Naive thymus-derived CD8-positive, alpha-beta T cell (primary cell): Measurements from ENCODE around the gene NFYC. TPM values are rescaled to one million over a fixed set of nuclear protein-coding genes. Genes with fewer than 3 reads are reported as not detected.
A peak's percentile ranks its signal among the peaks of the same experiment; 100 is the strongest.

Experiments
- ATAC-seq, 2 donors: fragments of 150-1000 bp; cut with Tn5 transposase in 1 of 2; sonication (Bioruptor Pico), chemical (Tn5 transposase) in 1 of 2; 1 replicate in 1 of 2; 2 replicates in 1 of 2; pipeline ENCODE4 v1.10.0; 2021; ENCODE audit warnings: mild to moderate bottlenecking in 2 of 2, moderate library complexity in 2 of 2
- POLR2A ChIA-PET: fragments of 350-600 bp; sonication (Branson Sonifier 250); formaldehyde crosslinking; loops from one replicate; lab custom pipeline; 2021; ENCODE audit warnings: antibody characterized with exemption; lab: Charles Lee
- DNase-seq, 10 donors: peaks; one replicate each; pipeline versions ENCODE4 v3.0.0 to v3.0.0-alpha.2; 2020 to 2022
- H3K27ac Mint-ChIP-seq, 10 donors: one replicate each; pipeline ENCODE4 v1.8.0; 2020 to 2022; ENCODE audit warnings: mild to moderate bottlenecking in 10 of 10, mixed read lengths in 10 of 10, moderate library complexity in 4 of 10, inconsistent platforms in 1 of 10
- H3K27me3 Mint-ChIP-seq, 5 donors: one replicate each; pipeline ENCODE4 v1.8.0; 2021 to 2022; ENCODE audit warnings: mixed read lengths in 5 of 5
- H3K36me3 Mint-ChIP-seq, 3 donors: one replicate each; pipeline ENCODE4 v1.8.0; 2020 to 2022; ENCODE audit warnings: mixed read lengths in 3 of 3, mild to moderate bottlenecking in 2 of 3, inconsistent platforms in 1 of 3
- H3K4me1 Mint-ChIP-seq, 4 donors: one replicate each; pipeline ENCODE4 v1.8.0; 2021 to 2022; ENCODE audit warnings: mixed read lengths in 4 of 4
- H3K4me3 Mint-ChIP-seq, 10 donors: one replicate each; pipeline ENCODE4 v1.8.0; 2020 to 2022; ENCODE audit warnings: mild to moderate bottlenecking in 10 of 10, mixed read lengths in 10 of 10, moderate library complexity in 6 of 10, inconsistent platforms in 1 of 10
- H3K9me3 Mint-ChIP-seq, 9 donors: one replicate each; pipeline ENCODE4 v1.8.0; 2020 to 2022; ENCODE audit warnings: mixed read lengths in 9 of 9, mild to moderate bottlenecking in 3 of 9, inconsistent platforms in 1 of 9, moderate library complexity in 1 of 9
- polyA plus RNA-seq, 3 donors: library from polyadenylated mRNA; unstranded; fragments of 300-500 nt; fragmentation: Illumina TruSeq; gene quantifications; one replicate each; pipeline ENCODE4 v1.2.3, GENCODE V29; 2021
- total RNA-seq, 8 experiments: library from RNA in 2 of 8; stranded (reverse) in 2 of 8; gene quantifications; one replicate each; pipeline ENCODE4 v1.2.3 and lab custom pipeline; 2021 to 2026

Gene NFYC
- total and polyA plus RNA-seq, 5 experiments from 2014 or later = 32.5 to 67.2 (median 46.9) TPM

DNA sequence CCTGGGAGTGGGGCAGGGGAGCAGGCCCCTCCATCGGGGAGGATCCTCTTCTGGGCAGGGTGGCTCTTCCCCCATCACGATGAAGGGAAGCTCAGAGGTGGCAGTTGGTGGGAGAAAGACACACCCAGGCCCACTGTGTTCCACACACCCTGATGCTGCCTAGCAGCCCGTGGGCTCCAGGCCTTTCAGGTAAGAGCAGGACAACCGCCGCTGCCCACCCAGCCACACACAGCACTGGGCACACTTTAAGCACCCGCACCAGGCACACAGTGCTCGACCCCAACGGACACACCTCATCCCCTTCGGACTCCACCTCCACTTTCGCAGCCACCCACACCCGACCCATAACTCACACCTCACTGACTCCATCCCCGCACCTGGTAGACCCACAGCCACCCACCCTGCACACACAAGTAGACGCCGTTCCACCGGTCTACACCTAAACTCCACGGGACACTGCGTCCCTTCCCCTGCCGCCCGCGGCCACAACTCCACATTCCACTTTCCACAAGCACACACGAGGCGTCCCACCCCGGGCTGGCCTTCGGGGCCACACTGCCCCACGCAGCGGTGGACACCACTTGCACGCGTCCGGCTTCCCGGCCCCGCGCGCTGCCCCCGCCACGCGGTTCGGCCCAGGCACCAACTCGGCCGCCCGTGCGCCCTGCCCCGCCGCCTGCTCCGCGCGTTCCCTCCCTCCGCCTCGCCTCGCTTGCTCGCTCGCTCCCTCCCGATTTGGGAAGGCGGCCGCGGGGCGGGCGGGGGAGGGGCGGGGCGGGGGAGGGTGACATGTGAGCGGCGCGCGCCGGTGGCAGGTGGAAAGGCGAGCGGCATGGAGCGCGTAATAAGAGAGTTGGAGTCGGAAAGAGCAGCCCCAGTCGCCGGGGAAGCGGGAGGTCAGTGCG, 91.7 kb downstream of the NFYC start, which contains the start of gene KCNQ4:
Gene KCNQ4, plus strand, starts transcription at position 787 of the 905 bp plus-strand sequence. CDS start 307 bp downstream, outside the sequence.
- ATAC-seq = peak; percentile 54 to 65
- Mint-ChIP-seq H3K4me1 (peaks cover 14 to 27% (median 15%) of the 10 kb centered on the region in 4 donors), H3K4me3 (peak within 1 kb of the TSS; percentile 73 to 87 (median 83)), H3K27ac (peak within 1 kb of the TSS in 6 of 10 donors; percentile 43 to 83 (median 66)), H3K9me3 (peaks cover 0 to 2% (median 0%) of the 10 kb centered on the region in 9 donors), H3K36me3 (peaks cover 0 to 10% (median 4%) of the 10 kb centered on the region in 3 donors), H3K27me3 (peaks cover 6 to 31% (median 21%) of the 10 kb centered on the region in 5 donors)
- POLR2A ChIA-PET = interaction anchor here (0.9 to 1.1 kb wide), 3 partner anchors 9 to 92 kb away, joined by 3 to 4 read pairs (median 3); partner anchors contain the start of gene NFYC
- DNase-seq = peak in 4 of 10 donors; percentile 11 to 29 (median 28)

DNA sequence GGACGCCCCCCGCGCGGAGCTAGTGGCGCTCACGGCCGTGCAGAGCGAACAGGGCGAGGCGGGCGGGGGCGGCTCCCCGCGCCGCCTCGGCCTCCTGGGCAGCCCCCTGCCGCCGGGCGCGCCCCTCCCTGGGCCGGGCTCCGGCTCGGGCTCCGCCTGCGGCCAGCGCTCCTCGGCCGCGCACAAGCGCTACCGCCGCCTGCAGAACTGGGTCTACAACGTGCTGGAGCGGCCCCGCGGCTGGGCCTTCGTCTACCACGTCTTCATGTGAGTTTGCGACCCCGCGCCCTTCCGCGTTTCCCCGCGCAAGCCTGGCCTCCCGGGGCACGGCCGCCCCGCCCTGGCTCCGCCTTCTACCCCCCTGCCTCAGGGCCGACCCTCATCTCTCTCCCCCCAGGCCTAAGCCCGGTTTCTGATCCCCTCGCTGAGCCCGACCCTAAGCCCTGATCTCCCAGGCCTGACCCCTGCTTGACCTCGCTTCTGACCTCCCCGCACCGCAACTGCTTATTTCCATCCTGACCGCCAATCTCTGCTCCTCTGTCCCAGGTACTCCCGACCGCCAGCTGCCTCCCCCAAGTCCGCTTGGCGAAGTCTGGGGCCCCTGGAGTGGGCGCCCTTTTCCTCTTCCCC, 92.8 kb downstream of the NFYC start:
- POLR2A ChIA-PET = no interaction called here
- Mint-ChIP-seq H3K27ac (peak overlapping the region in 1 of 10 donors; percentile 76), H3K36me3 (peaks cover 0 to 7% (median 0%) of the 10 kb centered on the region in 3 donors), H3K9me3 (no peaks in the 10 kb centered on the region), H3K4me1 (peaks cover 13 to 27% (median 14%) of the 10 kb centered on the region in 4 donors), H3K27me3 (peaks cover 6 to 31% (median 21%) of the 10 kb centered on the region in 5 donors), H3K4me3 (peak overlapping the region; percentile 42 to 82 (median 72))
- DNase-seq (no peak), ATAC-seq (peak; percentile 27 to 48)

DNA sequence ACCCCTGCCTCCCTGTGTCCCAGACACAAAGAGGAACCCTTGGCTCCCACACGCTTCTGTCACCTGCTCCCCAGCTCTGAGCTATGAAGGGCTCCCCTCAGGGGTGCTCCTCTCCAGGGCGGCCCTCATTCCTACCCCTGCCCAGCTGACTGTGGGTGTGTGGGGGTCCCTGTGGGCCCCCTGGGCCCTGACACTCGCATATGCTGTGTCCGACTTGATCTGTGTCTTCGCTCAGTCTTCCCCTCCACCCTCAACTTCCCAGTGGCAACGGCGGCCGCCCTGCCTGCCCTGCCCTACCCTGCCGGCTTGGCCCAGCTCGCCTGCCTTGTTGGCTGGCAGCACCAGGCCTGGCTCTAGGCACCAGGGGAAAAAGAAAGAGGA, 93.3 kb downstream of the NFYC start:
- POLR2A ChIA-PET = no interaction called here
- H3K36me3 Mint-ChIP-seq = peaks cover 0 to 7% (median 0%) of the 10 kb centered on the region in 3 donors
- no peak for DNase-seq
- peak overlapping the region in 1 of 10 donors; percentile 76 for H3K27ac Mint-ChIP-seq
- H3K4me3 Mint-ChIP-seq = peak overlapping the region; percentile 42 to 82 (median 72)
- no peaks in the 10 kb centered on the region for H3K9me3 Mint-ChIP-seq
- ATAC-seq = no peak
- peaks cover 6 to 31% (median 21%) of the 10 kb centered on the region in 5 donors for H3K27me3 Mint-ChIP-seq
- H3K4me1 Mint-ChIP-seq = peaks cover 13 to 27% (median 14%) of the 10 kb centered on the region in 4 donors

DNA sequence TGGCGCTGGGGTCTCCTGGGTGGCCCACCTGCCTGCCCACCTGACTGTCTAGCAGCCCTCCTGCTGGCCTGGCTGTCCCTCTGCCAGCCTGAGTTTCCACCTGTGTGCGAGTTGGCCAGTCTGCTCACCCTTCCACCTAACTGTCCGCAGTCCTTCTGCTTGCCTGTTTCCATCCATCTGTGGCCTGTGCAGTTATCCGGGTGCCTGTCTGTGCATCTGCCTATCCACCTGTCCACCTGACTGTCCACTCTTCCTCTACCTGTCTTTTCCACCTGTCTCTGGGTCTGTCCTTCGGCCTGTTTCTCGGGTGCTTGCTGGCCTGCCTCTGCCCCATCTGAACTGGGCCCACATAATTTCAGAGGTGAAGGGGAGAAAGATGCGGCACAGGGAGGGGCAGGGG, 93.9 kb downstream of the NFYC start:
- Mint-ChIP-seq H3K27me3 (peaks cover 6 to 31% (median 21%) of the 10 kb centered on the region in 5 donors), H3K36me3 (peaks cover 0 to 7% (median 0%) of the 10 kb centered on the region in 3 donors), H3K9me3 (no peaks in the 10 kb centered on the region), H3K27ac (peak overlapping the region in 2 of 10 donors; percentile 9 to 74), H3K4me1 (peaks cover 13 to 27% (median 14%) of the 10 kb centered on the region in 4 donors), H3K4me3 (peak overlapping the region in 8 of 10 donors; percentile 26 to 82 (median 56))
- POLR2A ChIA-PET = no interaction called here
- no peak for ATAC-seq
- no peak for DNase-seq

DNA sequence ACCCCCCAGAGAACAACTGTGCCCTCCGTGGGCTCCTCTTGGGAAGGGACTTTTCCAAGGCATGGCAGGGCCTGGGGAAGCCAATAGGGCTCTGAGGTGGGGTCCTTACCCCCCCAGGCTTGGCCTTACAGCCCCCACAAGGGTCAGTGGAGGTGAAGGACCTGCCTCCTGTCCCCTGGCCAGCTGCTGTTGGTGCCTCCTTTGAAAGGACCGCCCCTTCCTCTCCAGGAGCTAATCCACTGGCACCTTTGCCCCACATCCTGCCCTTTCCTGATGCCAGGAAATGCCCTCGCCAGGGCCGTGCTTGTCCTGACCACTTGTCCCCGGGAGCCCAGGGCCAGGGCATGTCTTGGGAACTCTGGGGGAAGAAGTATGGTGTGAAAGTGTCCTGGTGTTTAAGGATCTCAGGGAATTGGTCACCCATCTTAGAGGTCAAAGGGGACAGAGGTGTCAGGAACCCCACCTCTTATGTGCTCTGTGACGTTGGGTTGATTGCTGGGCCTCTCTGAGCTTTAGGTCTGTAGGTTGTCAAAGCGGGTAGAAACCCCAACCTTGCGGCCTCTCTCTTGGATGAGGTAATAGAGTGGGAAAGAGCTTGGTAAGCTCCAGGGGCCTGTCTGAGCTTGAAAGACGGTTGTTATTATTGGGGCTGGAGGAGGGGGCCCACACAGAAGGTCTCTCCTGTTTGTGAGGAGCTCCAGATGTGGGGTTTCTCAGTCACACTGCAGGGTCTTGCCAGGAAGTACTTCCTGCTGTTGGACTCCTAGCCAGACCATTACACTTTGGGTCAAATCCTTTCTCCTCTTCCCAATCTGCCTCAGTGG, 94.9 kb downstream of the NFYC start:
- no peak overlapping the region for H3K27ac Mint-ChIP-seq
- peaks cover 6 to 31% (median 21%) of the 10 kb centered on the region in 5 donors for H3K27me3 Mint-ChIP-seq
- POLR2A ChIA-PET = interaction anchor here (0.6 kb wide), 1 partner anchor 693 kb away, joined by 3 read pairs; no protein-coding TSS in a partner anchor

DNA sequence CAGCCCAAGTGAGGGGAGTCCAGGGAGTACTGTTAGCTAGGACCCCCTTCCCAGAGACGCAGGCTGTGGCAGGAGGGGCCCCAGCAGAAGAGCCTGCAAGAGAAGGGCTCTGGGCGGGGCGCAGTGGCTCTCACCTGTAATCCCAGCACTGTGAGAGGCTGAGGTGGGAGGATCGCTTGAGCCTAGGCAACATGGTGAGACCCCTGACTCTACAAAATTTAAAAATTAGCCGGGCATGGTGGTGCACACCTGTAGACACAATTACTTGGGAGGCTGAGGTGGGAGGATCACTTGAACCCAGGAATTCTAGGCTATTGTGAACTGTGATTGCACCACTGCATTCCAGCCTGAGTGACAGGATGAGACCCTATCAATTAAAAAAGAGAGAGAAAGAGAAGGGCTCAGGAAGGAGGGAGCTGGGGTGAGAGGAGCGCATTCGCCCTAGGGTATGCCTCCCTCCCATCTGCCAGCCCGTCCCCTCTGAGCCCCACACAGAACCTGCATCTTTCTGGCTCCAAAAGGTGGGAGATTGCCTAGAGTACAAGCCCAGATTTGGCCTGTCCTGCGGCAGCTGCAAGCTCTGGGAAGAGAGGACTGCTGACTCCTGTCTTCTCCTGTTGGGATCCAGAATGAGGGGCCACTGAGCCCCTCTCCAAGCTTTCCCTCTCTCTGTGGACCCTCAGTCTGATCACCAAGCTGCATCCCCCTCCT, 95.6 kb downstream of the NFYC start:
- peaks cover 0 to 7% (median 0%) of the 10 kb centered on the region in 3 donors for H3K36me3 Mint-ChIP-seq
- H3K4me3 Mint-ChIP-seq = no peak overlapping the region
- peaks cover 6 to 31% (median 19%) of the 10 kb centered on the region in 5 donors for H3K27me3 Mint-ChIP-seq
- H3K4me1 Mint-ChIP-seq = peaks cover 11 to 21% (median 12%) of the 10 kb centered on the region in 4 donors
- no peaks in the 10 kb centered on the region for H3K9me3 Mint-ChIP-seq
- DNase-seq = no peak
- peak overlapping the region in 1 of 10 donors; percentile 28 for H3K27ac Mint-ChIP-seq
- no peak for ATAC-seq
- POLR2A ChIA-PET = interaction anchor here (0.6 to 1.2 kb wide), 2 partner anchors 11 to 18 kb away, joined by 5 to 6 read pairs; no protein-coding TSS in a partner anchor

More for the DNA sequence above, 94.9 kb downstream of the NFYC start:
- peaks cover 12 to 21% (median 13%) of the 10 kb centered on the region in 4 donors for H3K4me1 Mint-ChIP-seq
- no peak for DNase-seq
- peaks cover 0 to 7% (median 0%) of the 10 kb centered on the region in 3 donors for H3K36me3 Mint-ChIP-seq
- H3K9me3 Mint-ChIP-seq = no peaks in the 10 kb centered on the region
- ATAC-seq = no peak
- H3K4me3 Mint-ChIP-seq = peak overlapping the region in 5 of 10 donors; percentile 4 to 78 (median 18)

DNA sequence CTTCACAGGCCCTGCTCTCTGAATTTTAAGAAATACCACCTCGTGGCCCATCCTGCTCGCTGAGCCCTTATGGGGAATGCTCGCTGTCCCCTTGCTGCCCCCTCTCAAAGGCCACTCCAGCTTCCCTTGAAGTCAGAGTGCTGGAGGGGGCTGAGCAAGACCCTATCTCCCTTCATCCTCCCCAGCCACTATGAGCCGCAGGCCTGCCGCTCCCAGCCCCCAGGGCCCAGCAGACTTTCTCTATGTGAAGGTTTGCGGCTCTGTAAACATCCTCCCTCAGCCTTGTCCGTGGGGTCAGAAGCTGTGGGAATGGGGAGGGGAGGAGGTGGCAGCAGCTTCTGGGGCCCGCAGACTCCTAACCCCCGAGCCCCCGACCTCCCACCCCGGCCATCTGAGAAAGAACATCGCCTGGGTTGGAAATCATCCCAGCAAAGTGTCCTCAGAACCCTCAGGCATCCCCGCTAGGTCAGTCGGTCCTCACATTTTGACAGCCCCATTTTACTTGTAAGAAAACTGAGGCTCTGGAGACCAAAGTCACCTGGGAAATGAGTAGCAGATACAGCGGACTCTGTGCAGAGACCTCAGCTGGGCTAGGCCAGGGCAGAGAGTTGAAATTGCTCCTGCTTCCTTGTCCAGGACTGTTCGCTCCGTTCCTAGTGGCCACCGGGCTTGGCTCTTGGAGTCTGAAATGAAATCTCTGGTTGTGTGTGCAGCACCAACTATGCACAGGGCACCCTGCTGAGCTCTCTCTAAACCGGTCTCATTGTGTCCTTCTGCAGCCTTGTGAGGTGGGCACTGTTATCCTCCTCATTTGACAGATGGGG, 96.4 kb downstream of the NFYC start:
- Mint-ChIP-seq H3K9me3 (no peaks in the 10 kb centered on the region), H3K4me3 (no peak overlapping the region), H3K4me1 (peaks cover 11 to 20% (median 12%) of the 10 kb centered on the region in 4 donors), H3K36me3 (peaks cover 0 to 7% (median 0%) of the 10 kb centered on the region in 3 donors), H3K27ac (no peak overlapping the region), H3K27me3 (peaks cover 5 to 27% (median 17%) of the 10 kb centered on the region in 5 donors)
- POLR2A ChIA-PET = interaction anchor here (0.6 to 1.2 kb wide), 2 partner anchors 10 to 17 kb away, joined by 5 to 6 read pairs; no protein-coding TSS in a partner anchor
- DNase-seq (no peak), ATAC-seq (no peak)

DNA sequence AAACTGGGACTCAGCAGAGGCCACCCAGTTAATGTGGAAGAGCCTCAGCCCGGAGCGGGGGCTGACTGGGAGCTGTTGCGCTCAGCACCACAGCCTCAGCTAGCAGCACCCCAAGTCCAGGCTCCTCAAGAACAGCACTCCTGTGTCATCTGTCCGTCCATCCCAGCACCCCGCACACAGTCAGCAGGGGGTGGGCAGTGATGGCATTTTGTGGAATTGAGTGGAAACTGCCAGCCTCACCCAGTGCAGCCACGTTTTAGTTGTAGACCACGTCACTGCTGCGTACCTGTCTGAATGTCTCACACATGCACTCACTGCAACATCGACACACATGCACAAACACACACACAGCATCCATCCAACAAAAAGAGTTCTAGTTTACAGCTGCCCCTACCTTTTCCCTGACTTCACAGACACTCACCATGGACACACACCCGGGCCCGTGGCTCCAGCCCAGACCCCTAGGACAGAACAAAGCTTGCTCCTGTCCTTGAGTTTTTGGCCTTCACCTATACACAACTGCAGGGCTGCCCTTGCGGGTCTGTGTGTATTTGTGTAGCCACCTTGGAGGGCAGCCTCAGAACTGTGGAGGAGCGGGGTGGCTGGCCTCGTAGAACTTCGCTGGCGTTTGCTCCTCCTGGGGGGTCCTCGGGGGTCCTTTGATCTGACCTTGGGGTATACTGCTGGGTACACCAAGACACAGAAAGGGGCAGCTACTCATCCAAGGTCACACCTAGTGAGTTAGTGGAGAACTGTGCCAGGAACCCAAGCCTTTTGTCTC, 97.2 kb downstream of the NFYC start:
- Mint-ChIP-seq H3K36me3 (peaks cover 0 to 5% (median 0%) of the 10 kb centered on the region in 3 donors), H3K4me1 (peaks cover 8 to 22% (median 13%) of the 10 kb centered on the region in 4 donors), H3K27ac (no peak overlapping the region), H3K9me3 (no peaks in the 10 kb centered on the region), H3K4me3 (no peak overlapping the region), H3K27me3 (peaks cover 2 to 20% (median 12%) of the 10 kb centered on the region in 5 donors)
- no peak for ATAC-seq
- POLR2A ChIA-PET = no interaction called here
- no peak for DNase-seq

DNA sequence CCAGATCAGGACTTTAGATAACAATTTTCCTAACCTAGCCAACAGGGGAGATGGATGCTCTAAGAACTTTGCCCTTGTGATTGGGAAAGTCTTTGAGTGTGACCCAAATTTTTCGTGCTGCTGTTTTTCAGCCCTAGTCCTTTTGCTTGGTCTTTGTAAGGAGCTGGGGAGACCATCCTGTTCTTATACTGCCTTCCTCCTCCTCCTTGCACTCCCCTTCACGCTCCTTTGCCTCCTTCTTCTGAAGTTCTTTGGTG, 97.8 kb downstream of the NFYC start:
- ATAC-seq = no peak
- H3K4me3 Mint-ChIP-seq = no peak overlapping the region
- H3K27ac Mint-ChIP-seq = peak overlapping the region in 1 of 10 donors; percentile 58
- DNase-seq = no peak
- H3K27me3 Mint-ChIP-seq = peaks cover 2 to 18% (median 12%) of the 10 kb centered on the region in 5 donors
- POLR2A ChIA-PET = no interaction called here
- H3K4me1 Mint-ChIP-seq = peaks cover 10 to 25% (median 18%) of the 10 kb centered on the region in 4 donors
- H3K36me3 Mint-ChIP-seq = peaks cover 0 to 5% (median 0%) of the 10 kb centered on the region in 3 donors
- no peaks in the 10 kb centered on the region for H3K9me3 Mint-ChIP-seq
